Heart left ventricle (tissue), 16 donors: ENCODE results near the gene UBE4A. TPM values are rescaled to one million over a fixed set of nuclear protein-coding genes. Genes with fewer than 3 reads are reported as not detected.

Source experiments
- ATAC-seq, 4 donors: fragments of 200-7000 bp; cut with Tn5 transposase; one replicate each; pipeline ENCODE4 v1.9.1; 2020 to 2022; ENCODE audit warnings: moderate library complexity in 4 of 4, mild to moderate bottlenecking in 3 of 4, moderate number of reproducible peaks in 1 of 4
- DNase-seq, 5 donors: peaks; one replicate each; pipeline ENCODE4 v3.0.0-alpha.2; 2020
- H3K27ac ChIP-seq, 12 donors: fragments of 200-600 bp; sonication (generic) in 4 of 12; one replicate each; pipeline versions ENCODE4 v1.5.0 to v1.8.0; 2016 to 2022; ENCODE audit warnings: mild to moderate bottlenecking in 2 of 12
- H3K27me3 ChIP-seq, 9 donors: fragments of 200-600 bp; sonication (generic) in 2 of 9; one replicate each; pipeline versions ENCODE4 v1.5.1 to v1.8.0; 2016 to 2022; ENCODE audit warnings: mild to moderate bottlenecking in 3 of 9
- H3K36me3 ChIP-seq, 9 donors: fragments of 200-600 bp; sonication (generic) in 2 of 9; one replicate each; pipeline versions ENCODE4 v1.5.0 to v1.8.0; 2018 to 2022; ENCODE audit warnings: mild to moderate bottlenecking in 2 of 9
- H3K4me1 ChIP-seq, 12 donors: fragments of 200-600 bp; sonication (generic) in 4 of 12; one replicate each; pipeline versions ENCODE4 v1.5.0 to v1.8.0; 2016 to 2022; ENCODE audit warnings: mild to moderate bottlenecking in 3 of 12
- H3K4me3 ChIP-seq, 12 donors: fragments of 200-600 bp; sonication (generic) in 4 of 12; one replicate each; pipeline versions ENCODE4 v1.5.0 to v1.8.0; 2017 to 2022; ENCODE audit warnings: mild to moderate bottlenecking in 9 of 12, moderate library complexity in 4 of 12
- H3K9me3 ChIP-seq, 12 donors: fragments of 200-600 bp; sonication (generic) in 4 of 12; one replicate each; pipeline versions ENCODE4 v1.5.0 to v1.8.0; 2016 to 2022; ENCODE audit warnings: mild to moderate bottlenecking in 1 of 12
- POLR2A ChIP-seq, 2 donors: fragments of 450-650 bp; IDR thresholded peaks; one replicate each; pipeline ENCODE4 v1.6.1; 2017; ENCODE audit warnings: antibody characterized with exemption in 2 of 2, mild to moderate bottlenecking in 2 of 2, moderate library complexity in 2 of 2
- WGBS, 4 donors: extraction: QIAGEN DNeasy Blood & Tissue Kit in 2 of 4; methylation state at CpG; one replicate each; pipeline versions ENCODE4 v1.1.5 to v1.1.7; 2013 to 2018; 5-methylcytosine and 5-hydroxymethylcytosine counted together
- intact Hi-C, 10 donors: fragments of 100-400 bp; cut with DNase I; formaldehyde crosslinking; loops; one replicate each; pipeline versions ENCODE4 v1.11.1 to v1.14.2; 2022
- polyA plus RNA-seq, 2 donors: library from polyadenylated mRNA; stranded (reverse); fragments of 200-250 nt; gene quantifications; one replicate each; pipeline ENCODE4 v1.2.3, GENCODE V29; 2013
- total RNA-seq, 9 donors: library from RNA; depleted of rRNA in 2 of 9; stranded (reverse); fragments of >200 nt in 2 of 9; fragmentation: NEBNext Ultra II Directional in 3 of 9; extraction: Animal tissue kit (Norgen Biotek cat#: 25700) in 3 of 9; gene quantifications; one replicate each; pipeline versions ENCODE4 v1.1.0 to v1.2.4, GENCODE V29; 2016 to 2023
- TF ChIP-seq, protein P1 (sequence below), 12 donors: fragments of 200-600 bp; sonication (generic) in 4 of 12; IDR thresholded peaks; one replicate each; pipeline versions ENCODE4 v1.5.0 to v1.8.0; 2018 to 2022; ENCODE audit warnings: antibody characterized with exemption in 12 of 12, mild to moderate bottlenecking in 5 of 12
- donor health status: ischemic (EF 13 %, LVEDD 7.1; RV severe dilation, severe dysfunction).
- donor health status: healthy with polysubstance abuse.
- donor health status: DM: no; HTN: yes; CAD: no.
- donor health status: DM: no; HTN: no; CAD: no.
- donor health status: ischemic (EF 25% LVEDD 6.9; RV normal size, moderate dysfunction).
- donor health status: ischemic (EF 25% LVEDD 5.7; RV mildly dilated, moderate dysfunction).
- donor health status: healthy.
- donor health status: DM: yes; HTN: yes; CAD: no.
- donor health status: ischemic (EF 35%, LVEDD 5.7; RV mildly dilated, moderate dysfunction).
- donor health status: nonischemic (EF 11% LVEDD 7.7; RV severe dilation, severe dysfunction).
- donor health status: DM: yes; HTN: yes; CAD: no.
- donor health status: PGD.
- donor health status: ischemic (EF 29% LVEDD 5.4; RV normal size, mild dysfunction).
- donor health status: nonischemic (EF 23%, LVEDD 6.1; RV moderate dilation, normal function).

UBE4A gene
- total and polyA plus RNA-seq, 11 donors: 13.0 to 50.3 (median 39.7) TPM

DNA sequence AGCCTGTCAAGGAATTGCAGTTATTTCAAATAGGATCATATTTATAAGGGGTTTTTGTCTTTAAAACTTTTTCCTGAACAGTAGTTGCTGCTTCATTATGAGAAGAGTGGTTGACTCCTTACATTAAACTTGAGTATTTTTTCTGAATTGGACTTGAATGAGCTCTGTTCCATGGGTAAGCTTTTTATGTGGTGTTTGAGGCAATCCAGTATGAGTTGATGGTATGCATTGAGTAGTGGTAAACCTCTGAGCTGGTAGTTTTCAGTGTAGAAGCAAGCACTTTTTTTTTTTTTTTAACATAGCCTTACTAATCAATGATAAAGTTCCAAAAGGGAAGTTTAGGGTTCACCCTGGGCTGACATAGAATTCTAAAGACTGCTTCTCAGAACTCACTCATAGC lies 80.2 kb downstream of the UBE4A start:
- no peak for ATAC-seq
- intact Hi-C loops: loop anchor here in 9 of 10 donors (5.0 to 10.0 kb wide), 5 partner anchors 33 to 48 kb away; partner anchors contain the start of gene ATP5MG (in 6 of the 9)
- peaks cover 0 to 78% (median 58%) of the 10 kb centered on the region in 12 donors for H3K4me1 ChIP-seq
- peaks cover 0 to 4% (median 0%) of the 10 kb centered on the region in 9 donors for H3K36me3 ChIP-seq
- TF ChIP-seq, protein P1, sequence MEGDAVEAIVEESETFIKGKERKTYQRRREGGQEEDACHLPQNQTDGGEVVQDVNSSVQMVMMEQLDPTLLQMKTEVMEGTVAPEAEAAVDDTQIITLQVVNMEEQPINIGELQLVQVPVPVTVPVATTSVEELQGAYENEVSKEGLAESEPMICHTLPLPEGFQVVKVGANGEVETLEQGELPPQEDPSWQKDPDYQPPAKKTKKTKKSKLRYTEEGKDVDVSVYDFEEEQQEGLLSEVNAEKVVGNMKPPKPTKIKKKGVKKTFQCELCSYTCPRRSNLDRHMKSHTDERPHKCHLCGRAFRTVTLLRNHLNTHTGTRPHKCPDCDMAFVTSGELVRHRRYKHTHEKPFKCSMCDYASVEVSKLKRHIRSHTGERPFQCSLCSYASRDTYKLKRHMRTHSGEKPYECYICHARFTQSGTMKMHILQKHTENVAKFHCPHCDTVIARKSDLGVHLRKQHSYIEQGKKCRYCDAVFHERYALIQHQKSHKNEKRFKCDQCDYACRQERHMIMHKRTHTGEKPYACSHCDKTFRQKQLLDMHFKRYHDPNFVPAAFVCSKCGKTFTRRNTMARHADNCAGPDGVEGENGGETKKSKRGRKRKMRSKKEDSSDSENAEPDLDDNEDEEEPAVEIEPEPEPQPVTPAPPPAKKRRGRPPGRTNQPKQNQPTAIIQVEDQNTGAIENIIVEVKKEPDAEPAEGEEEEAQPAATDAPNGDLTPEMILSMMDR (IDR thresholded peaks at IDR 0.05): no peak
- TF ChIP-seq POLR2A (IDR thresholded peaks at IDR 0.05): no peak
- H3K27me3 ChIP-seq: no peaks in the 10 kb centered on the region
- H3K9me3 ChIP-seq: no peaks in the 10 kb centered on the region
- no peak overlapping the region for H3K4me3 ChIP-seq
- peak overlapping the region in 1 of 12 donors; percentile 96 for H3K27ac ChIP-seq
- no peak for DNase-seq

DNA sequence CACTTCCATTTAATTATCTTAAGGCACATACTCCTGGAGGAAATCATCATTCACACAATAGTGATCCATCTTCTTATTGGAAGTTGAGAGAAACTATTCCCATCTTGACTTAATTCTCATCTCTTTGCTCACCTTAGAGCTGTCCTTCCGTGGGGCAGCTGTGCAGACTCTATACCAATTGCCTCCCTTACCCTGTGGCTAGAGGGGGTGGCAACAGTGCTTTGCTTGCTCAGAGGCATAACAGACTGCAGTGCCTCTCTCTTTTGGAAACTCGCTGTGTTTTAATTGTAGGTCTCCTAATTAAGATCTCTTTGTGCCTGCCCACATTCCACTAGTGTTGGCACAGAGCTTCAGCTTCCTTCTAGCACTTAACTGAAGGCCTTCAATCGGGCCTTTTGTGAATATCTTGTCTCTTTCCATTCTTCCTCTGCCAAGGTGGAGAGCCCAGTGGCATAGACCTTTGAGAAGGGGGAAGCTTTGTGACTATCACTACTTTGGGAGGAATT lies 82.4 kb downstream of the UBE4A start:
- Histone ChIP-seq H3K27me3 (no peaks in the 10 kb centered on the region), H3K9me3 (no peaks in the 10 kb centered on the region), H3K4me1 (peaks cover 0 to 81% (median 56%) of the 10 kb centered on the region in 12 donors), H3K27ac (peak overlapping the region in 1 of 12 donors; percentile 22), H3K36me3 (peaks cover 0 to 4% (median 0%) of the 10 kb centered on the region in 9 donors), H3K4me3 (no peak overlapping the region)
- DNase-seq: no peak
- ATAC-seq: no peak
- 23 to 42% (median 40%) methylated on average over 3 of the region's 3 CpGs for WGBS, 4 donors
- intact Hi-C loops: loop anchor here in 1 of 10 donors (5.0 kb wide), 1 partner anchor 40 kb away; no protein-coding TSS in a partner anchor
- TF ChIP-seq, protein P1 (IDR thresholded peaks at IDR 0.05): no peak
- TF ChIP-seq POLR2A (IDR thresholded peaks at IDR 0.05): no peak

DNA sequence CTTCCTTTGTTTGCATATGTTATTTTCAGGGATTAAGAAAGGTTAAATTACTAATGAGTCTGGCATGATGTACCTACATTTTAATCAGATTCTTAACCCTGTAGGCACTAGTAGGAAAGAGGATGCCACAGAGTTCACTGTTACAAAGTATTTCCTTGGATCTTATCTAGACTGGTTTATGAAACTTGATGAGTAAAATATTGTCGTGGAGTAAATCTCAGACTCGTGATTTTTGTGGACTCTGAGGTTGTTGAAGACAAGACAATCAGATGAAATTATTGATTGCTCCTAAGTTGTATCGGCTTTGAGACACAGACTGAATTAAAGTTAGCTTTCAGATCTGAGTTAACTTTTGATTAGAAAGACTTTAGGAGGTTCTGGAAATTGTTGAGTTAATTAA lies 82.9 kb downstream of the UBE4A start:
- Histone ChIP-seq H3K27ac (peak overlapping the region in 1 of 12 donors; percentile 22), H3K4me3 (no peak overlapping the region), H3K9me3 (no peaks in the 10 kb centered on the region), H3K4me1 (peaks cover 0 to 81% (median 56%) of the 10 kb centered on the region in 12 donors), H3K36me3 (peaks cover 0 to 8% (median under 1%) of the 10 kb centered on the region in 9 donors), H3K27me3 (no peaks in the 10 kb centered on the region)
- WGBS, 4 donors: 67 to 79% (median 72%) methylated on average over 3 of the region's 3 CpGs
- intact Hi-C loops: loop anchor here in 1 of 10 donors (5.0 kb wide), 1 partner anchor 40 kb away; no protein-coding TSS in a partner anchor
- ATAC-seq (no peak), DNase-seq (no peak)
- no peak for TF ChIP-seq POLR2A (IDR thresholded peaks at IDR 0.05)
- TF ChIP-seq, protein P1 (IDR thresholded peaks at IDR 0.05): no peak

DNA sequence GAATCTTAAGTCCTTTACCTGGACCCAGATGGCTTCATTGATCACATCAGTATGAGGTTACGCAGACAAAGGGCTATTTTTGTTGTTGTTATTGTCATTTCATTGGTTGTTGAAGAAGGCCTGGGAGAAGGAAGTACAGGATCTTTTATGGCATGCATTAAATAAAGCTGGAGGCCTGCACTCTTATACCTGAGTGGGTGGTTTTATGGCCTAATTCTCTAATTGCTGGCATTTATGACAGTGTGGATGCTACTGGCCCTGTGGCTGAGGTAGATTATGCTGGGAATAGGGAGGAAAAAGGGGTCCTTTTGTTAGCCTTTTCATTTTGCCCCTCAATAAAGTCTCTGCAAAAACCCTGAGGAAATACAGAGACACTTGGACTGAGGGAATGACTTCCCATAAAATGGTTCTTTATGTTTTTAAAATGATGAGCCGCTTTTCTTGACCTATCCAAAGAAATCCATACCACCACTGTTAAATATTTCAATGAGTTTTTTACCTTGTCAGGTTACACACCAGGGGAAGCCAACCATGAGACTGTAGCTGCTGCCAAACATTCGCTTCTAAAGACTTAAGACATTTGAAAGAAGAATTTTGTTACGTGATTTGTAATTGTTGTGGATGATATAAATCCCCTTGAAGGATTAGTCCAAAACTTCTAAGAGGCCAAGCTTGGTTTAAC lies 83.6 kb downstream of the UBE4A start:
- peaks cover 0 to 76% (median 55%) of the 10 kb centered on the region in 12 donors for H3K4me1 ChIP-seq
- ATAC-seq: no peak

More for the DNA sequence above, 83.6 kb downstream of the UBE4A start:
- H3K9me3 ChIP-seq: no peaks in the 10 kb centered on the region
- no peaks in the 10 kb centered on the region for H3K27me3 ChIP-seq
- 88 to 93% (median 89%) methylated on average over 4 of the region's 4 CpGs for WGBS, 4 donors
- no peak for DNase-seq
- no peak overlapping the region for H3K4me3 ChIP-seq
- intact Hi-C loops: loop anchor here in 1 of 10 donors (5.0 kb wide), 1 partner anchor 39 kb away; no protein-coding TSS in a partner anchor
- H3K27ac ChIP-seq: no peak overlapping the region
- no peak for TF ChIP-seq POLR2A (IDR thresholded peaks at IDR 0.05)
- TF ChIP-seq, protein P1 (IDR thresholded peaks at IDR 0.05): no peak
- H3K36me3 ChIP-seq: peaks cover 0 to 15% (median 8%) of the 10 kb centered on the region in 9 donors
